Measurements from ENCODE around the gene ZNF451.

ZNF451 gene

GRCh38 chr6:57205550-57206328 lies 115.8 kb downstream of the ZNF451 start:
- DNase-seq (ENCODE audit: low read depth) = no peak

- peak; percentile 65 for DNase-seq (ENCODE audit: low read depth)
These were observed 117.2 kb downstream of the ZNF451 start for GRCh38 chr6:57207141-57207540.

- no peak for DNase-seq (ENCODE audit: low read depth)
These were observed 117.9 kb downstream of the ZNF451 start for GRCh38 chr6:57207872-57208271.

GRCh38 chr6:57209030-57209429 lies 119.0 kb downstream of the ZNF451 start:
- DNase-seq (ENCODE audit: low read depth) = no peak

GRCh38 chr6:57210060-57210459 lies 120.1 kb downstream of the ZNF451 start:
- no peak for DNase-seq (ENCODE audit: low read depth)

GRCh38 chr6:57215260-57215659 lies 125.3 kb downstream of the ZNF451 start:
- DNase-seq (ENCODE audit: low read depth) = no peak

GRCh38 chr6:57216235-57217101 lies 126.5 kb downstream of the ZNF451 start:
- DNase-seq (ENCODE audit: low read depth) = peak; percentile 46

- no peak for DNase-seq (ENCODE audit: low read depth)
These were observed 127.3 kb downstream of the ZNF451 start for GRCh38 chr6:57217270-57217669.

Measured in EH (cell line).